SK-N-MC (cell line): ENCODE measurements around the gene DHX30.
"Not testable (repeated sequence)": the region's sequence is repeated elsewhere in the genome, so short reads cannot be mapped to it uniquely, and the experiment has no call there.

Experiments used
- EZH2 ChIP-seq: fragments of 200-600 bp; sonication (generic); IDR thresholded peaks from one replicate; pipeline ENCODE4 v1.6.1; 2017; ENCODE audit warnings: antibody characterized with exemption
- FOXP2 ChIP-seq: optimal IDR thresholded peaks from 2 replicates; pipeline ENCODE3; 2011; ENCODE audit warnings: mild to moderate bottlenecking, moderate library complexity; ENCODE audit not compliant: insufficient read depth; ENCODE audit errors: extremely low read length, control extremely low read depth
- POLR2AphosphoS5 ChIP-seq: IDR thresholded peaks from 2 replicates; pipeline ENCODE4 v1.6.1; 2012; ENCODE audit warnings: mild to moderate bottlenecking, low read depth, low read length, borderline replicate concordance

GRCh38 chr3:47760207-47760606, 42.7 kb upstream of the DHX30 start:
- TF ChIP-seq POLR2AphosphoS5, EZH2, FOXP2: not testable (repeated sequence)
